ENCODE measurements around the gene ZNF148.

GRCh38 chr3:125406070-125406469 lies 30.9 kb upstream of the ZNF148 start:
- TF ChIP-seq, protein P1, sequence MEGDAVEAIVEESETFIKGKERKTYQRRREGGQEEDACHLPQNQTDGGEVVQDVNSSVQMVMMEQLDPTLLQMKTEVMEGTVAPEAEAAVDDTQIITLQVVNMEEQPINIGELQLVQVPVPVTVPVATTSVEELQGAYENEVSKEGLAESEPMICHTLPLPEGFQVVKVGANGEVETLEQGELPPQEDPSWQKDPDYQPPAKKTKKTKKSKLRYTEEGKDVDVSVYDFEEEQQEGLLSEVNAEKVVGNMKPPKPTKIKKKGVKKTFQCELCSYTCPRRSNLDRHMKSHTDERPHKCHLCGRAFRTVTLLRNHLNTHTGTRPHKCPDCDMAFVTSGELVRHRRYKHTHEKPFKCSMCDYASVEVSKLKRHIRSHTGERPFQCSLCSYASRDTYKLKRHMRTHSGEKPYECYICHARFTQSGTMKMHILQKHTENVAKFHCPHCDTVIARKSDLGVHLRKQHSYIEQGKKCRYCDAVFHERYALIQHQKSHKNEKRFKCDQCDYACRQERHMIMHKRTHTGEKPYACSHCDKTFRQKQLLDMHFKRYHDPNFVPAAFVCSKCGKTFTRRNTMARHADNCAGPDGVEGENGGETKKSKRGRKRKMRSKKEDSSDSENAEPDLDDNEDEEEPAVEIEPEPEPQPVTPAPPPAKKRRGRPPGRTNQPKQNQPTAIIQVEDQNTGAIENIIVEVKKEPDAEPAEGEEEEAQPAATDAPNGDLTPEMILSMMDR (IDR thresholded peaks at IDR 0.05), result no peak
- TF ChIP-seq EP300 (IDR thresholded peaks at IDR 0.05), result no peak
- TF ChIP-seq POLR2A (IDR thresholded peaks at IDR 0.05), result no peak
- no peak for TF ChIP-seq POLR2AphosphoS5 (IDR thresholded peaks at IDR 0.05)

Data from sigmoid colon (tissue), 4 donors.